ENCODE data around the gene WDR72. TPM values are rescaled to one million over a fixed set of nuclear protein-coding genes. Genes with fewer than 3 reads are reported as not detected.

WDR72 gene
- total RNA-seq, 2 experiments from 2014 or later = not detected

DNA sequence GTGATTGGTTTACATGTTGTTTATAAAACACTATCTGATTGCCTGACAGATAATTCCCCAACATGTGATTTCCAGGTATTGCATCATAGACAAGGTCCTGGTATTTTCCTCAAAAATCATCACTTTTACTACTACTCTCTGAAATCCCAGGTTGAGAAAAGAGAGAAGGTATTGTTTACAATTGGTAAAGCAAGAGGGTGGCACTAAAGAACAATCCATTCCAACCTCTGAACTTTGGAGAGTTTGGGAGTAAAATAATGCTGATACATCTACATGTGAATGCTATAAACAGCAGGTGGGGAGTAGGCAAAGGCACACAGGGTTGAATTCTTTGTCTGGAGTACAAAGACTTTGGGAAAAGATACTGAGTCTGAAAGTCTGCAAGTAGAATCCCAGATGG lies 134.2 kb downstream of the WDR72 start:
- no peaks in the 10 kb centered on the region for H3K36me3 Mint-ChIP-seq
- intact Hi-C loops (cut with micrococcal nuclease) = no loop called here
- CTCF ChIA-PET = no interaction called here
- H3K4me1 Mint-ChIP-seq (ENCODE audit: low read depth) = no peaks in the 10 kb centered on the region
- no peak overlapping the region for H3K27ac Mint-ChIP-seq
- H3K9me3 Mint-ChIP-seq = peaks cover 6% of the 10 kb centered on the region
- no peak overlapping the region for H3K4me3 Mint-ChIP-seq
- no peak for DNase-seq
- no peaks in the 10 kb centered on the region for H3K27me3 Mint-ChIP-seq
- POLR2A ChIA-PET = no interaction called here

GRCh38 chr15:53618461-53618860 lies 141.0 kb downstream of the WDR72 start:
- intact Hi-C loops (cut with micrococcal nuclease) = no loop called here
- H3K4me3 Mint-ChIP-seq = no peak overlapping the region
- CTCF ChIA-PET = no interaction called here
- no peaks in the 10 kb centered on the region for H3K27me3 Mint-ChIP-seq
- H3K4me1 Mint-ChIP-seq (ENCODE audit: low read depth) = no peaks in the 10 kb centered on the region
- H3K9me3 Mint-ChIP-seq = peaks cover 2% of the 10 kb centered on the region
- POLR2A ChIA-PET = no interaction called here
- H3K36me3 Mint-ChIP-seq = no peaks in the 10 kb centered on the region
- no peak overlapping the region for H3K27ac Mint-ChIP-seq
- no peak for DNase-seq

DNA sequence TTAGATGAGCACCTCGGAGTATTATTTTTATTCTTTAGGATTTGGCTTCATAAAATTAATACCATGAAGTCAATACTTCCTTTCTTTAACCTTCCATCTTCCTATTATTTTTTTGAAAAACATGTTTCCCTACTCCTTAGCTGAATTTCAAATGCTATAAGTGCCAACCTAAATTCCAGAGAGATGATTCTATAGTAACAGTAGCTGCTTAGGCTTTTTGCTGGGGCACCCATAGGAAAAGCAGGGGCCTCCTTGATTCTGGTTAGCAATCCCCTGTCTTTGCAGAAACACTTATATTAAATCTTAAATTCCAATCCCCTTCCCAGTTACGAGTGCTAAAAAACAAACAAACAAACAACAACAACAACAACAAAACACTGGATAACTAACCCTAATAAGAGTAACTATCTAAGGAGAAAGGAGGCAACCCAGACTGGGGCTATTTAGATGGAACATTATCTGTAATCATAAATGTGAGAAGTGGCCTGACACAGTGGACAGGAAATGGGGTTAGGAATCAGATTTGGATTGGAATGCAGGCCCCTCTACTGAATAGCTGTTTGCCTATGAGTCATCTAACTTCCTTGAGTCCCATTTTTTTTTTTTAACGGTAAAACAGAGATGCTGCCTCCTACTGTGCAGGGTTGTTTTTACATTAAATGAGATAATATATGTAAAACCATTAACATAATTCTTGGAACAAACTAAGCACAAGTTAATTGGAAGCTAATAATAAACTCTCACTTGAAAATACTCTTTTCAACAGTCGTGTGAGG lies 148.1 kb downstream of the WDR72 start:
- POLR2A ChIA-PET = no interaction called here
- H3K4me3 Mint-ChIP-seq = no peak overlapping the region
- no peak for DNase-seq
- no peaks in the 10 kb centered on the region for H3K4me1 Mint-ChIP-seq (ENCODE audit: low read depth)
- H3K9me3 Mint-ChIP-seq = no peaks in the 10 kb centered on the region
- H3K36me3 Mint-ChIP-seq = no peaks in the 10 kb centered on the region
- CTCF ChIA-PET = no interaction called here
- intact Hi-C loops (cut with micrococcal nuclease) = no loop called here
- H3K27me3 Mint-ChIP-seq = no peaks in the 10 kb centered on the region
- no peak overlapping the region for H3K27ac Mint-ChIP-seq

GRCh38 chr15:53591041-53591440 lies 168.4 kb downstream of the WDR72 start:
- Mint-ChIP-seq H3K4me3 (no peak overlapping the region), H3K4me1 (ENCODE audit: low read depth) (no peaks in the 10 kb centered on the region), H3K36me3 (no peaks in the 10 kb centered on the region), H3K27me3 (no peaks in the 10 kb centered on the region), H3K27ac (no peak overlapping the region), H3K9me3 (no peaks in the 10 kb centered on the region)
- ChIA-PET POLR2A (no interaction called here), CTCF (no interaction called here)
- no peak for DNase-seq
- intact Hi-C loops (cut with micrococcal nuclease) = no loop called here

DNA sequence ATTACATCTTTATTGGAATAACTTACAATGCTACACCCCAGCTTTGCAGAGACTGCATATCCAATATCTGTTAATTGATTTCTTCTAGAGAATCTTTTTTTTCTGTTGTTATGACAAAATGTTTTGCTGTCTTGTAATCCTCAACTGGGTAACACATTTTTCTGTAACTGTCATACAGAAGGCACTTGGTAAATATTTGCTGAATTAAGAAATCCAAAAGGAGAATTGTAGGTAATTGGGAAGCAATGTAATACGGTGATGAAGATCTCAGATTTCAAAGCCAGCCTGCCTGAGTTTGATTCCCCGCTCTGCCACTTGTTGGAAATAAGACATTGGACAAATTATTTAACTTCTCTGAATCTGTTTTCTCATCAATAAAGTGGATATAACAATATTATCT lies 169.1 kb downstream of the WDR72 start:
- intact Hi-C loops (cut with micrococcal nuclease) = no loop called here
- POLR2A ChIA-PET = no interaction called here
- Mint-ChIP-seq H3K4me3 (no peak overlapping the region), H3K36me3 (no peaks in the 10 kb centered on the region), H3K27me3 (no peaks in the 10 kb centered on the region), H3K4me1 (ENCODE audit: low read depth) (no peaks in the 10 kb centered on the region), H3K27ac (no peak overlapping the region), H3K9me3 (no peaks in the 10 kb centered on the region)
- no peak for DNase-seq
- CTCF ChIA-PET = no interaction called here

DNA sequence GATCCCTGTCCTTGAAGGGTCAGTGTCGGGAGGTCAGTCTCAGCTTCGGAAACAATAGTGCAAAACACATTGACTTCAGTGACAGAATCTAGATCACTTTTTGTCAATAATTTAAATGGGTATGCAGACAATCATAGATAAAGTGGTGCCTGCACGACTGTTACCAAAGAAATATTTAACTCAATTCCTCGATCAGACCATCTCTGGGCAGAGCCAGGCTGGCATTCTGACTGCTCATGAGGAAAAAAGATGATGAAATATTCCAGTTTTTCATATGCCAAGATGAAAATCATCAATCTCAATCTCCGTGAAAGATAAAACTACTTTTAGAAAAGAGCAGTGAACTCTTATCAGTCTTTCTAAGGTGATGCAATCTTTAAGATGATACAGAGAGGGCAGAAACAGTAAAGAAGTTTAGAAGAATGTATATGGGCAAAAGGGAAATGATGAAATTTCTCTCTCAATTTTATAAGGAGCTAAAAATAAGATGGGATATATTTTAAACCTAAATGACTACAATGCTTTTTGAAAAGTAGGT lies 169.9 kb downstream of the WDR72 start:
- no peaks in the 10 kb centered on the region for H3K9me3 Mint-ChIP-seq
- H3K27me3 Mint-ChIP-seq = no peaks in the 10 kb centered on the region
- no peak overlapping the region for H3K4me3 Mint-ChIP-seq
- no peak overlapping the region for H3K27ac Mint-ChIP-seq
- ChIA-PET CTCF (no interaction called here), POLR2A (no interaction called here)
- intact Hi-C loops (cut with micrococcal nuclease) = loop anchor here (10.0 kb wide), 1 partner anchor 805 kb away; no protein-coding TSS in a partner anchor
- no peak for DNase-seq
- no peaks in the 10 kb centered on the region for H3K36me3 Mint-ChIP-seq
- H3K4me1 Mint-ChIP-seq (ENCODE audit: low read depth) = no peaks in the 10 kb centered on the region

DNA sequence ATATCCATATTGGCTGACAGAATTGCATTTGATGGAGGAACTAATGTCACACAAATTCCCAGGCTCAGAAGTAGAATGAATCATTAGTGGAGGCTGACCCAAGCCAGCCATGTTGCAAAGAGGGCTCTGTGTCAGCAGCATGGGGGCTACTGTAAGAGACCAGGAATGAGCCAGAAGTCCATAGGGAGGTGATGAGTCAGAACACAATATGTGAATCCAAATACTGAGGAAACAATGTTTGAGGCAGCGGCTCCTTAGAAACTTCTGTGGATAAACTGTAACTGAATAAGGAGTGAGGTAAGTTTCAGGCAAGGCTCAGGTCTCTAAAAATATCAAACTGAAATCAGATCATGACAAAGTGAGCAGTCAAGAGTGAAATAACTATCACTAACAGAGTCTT lies 170.7 kb downstream of the WDR72 start:
- Mint-ChIP-seq H3K27me3 (no peaks in the 10 kb centered on the region), H3K4me1 (ENCODE audit: low read depth) (no peaks in the 10 kb centered on the region), H3K4me3 (no peak overlapping the region), H3K27ac (no peak overlapping the region), H3K9me3 (no peaks in the 10 kb centered on the region), H3K36me3 (no peaks in the 10 kb centered on the region)
- ChIA-PET POLR2A (no interaction called here), CTCF (no interaction called here)
- intact Hi-C loops (cut with micrococcal nuclease) = loop anchor here (10.0 kb wide), 1 partner anchor 804 kb away; no protein-coding TSS in a partner anchor
- DNase-seq = no peak

DNA sequence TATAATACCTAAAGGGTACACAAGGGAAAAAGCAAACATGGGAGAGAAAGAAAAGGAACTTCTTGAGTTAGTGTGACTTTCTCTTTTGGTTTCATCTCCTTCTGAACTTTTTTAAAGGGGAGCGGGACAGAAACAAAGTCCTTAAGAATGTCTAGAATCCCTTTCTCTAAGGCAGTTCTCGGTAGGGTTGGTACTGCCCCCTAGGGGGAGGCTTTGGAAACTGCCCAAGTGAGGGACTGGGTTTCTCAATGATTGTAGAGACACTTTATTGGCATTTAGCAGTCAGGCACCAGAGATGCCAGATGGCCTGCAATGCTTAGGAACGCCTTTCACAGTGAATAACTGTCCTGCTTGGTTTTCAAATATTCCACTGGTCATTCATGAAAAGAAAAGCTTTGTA lies 172.7 kb downstream of the WDR72 start:
- intact Hi-C loops (cut with micrococcal nuclease) = loop anchor here (10.0 kb wide), 1 partner anchor 802 kb away; no protein-coding TSS in a partner anchor

GRCh38 chr15:53581513-53581912 lies 177.9 kb downstream of the WDR72 start:
- CTCF ChIA-PET = no interaction called here
- Mint-ChIP-seq H3K4me1 (ENCODE audit: low read depth) (no peaks in the 10 kb centered on the region), H3K9me3 (no peaks in the 10 kb centered on the region), H3K27me3 (no peaks in the 10 kb centered on the region), H3K27ac (no peak overlapping the region), H3K4me3 (no peak overlapping the region), H3K36me3 (no peaks in the 10 kb centered on the region)
- no peak for DNase-seq
- intact Hi-C loops (cut with micrococcal nuclease) = loop anchor here (10.0 kb wide), 1 partner anchor 797 kb away; no protein-coding TSS in a partner anchor
- POLR2A ChIA-PET = no interaction called here

More for the DNA sequence above, 172.7 kb downstream of the WDR72 start:
- no peaks in the 10 kb centered on the region for H3K4me1 Mint-ChIP-seq (ENCODE audit: low read depth)
- no peak overlapping the region for H3K4me3 Mint-ChIP-seq
- H3K27me3 Mint-ChIP-seq = no peaks in the 10 kb centered on the region
- H3K27ac Mint-ChIP-seq = no peak overlapping the region
- H3K9me3 Mint-ChIP-seq = no peaks in the 10 kb centered on the region
- H3K36me3 Mint-ChIP-seq = no peaks in the 10 kb centered on the region
- DNase-seq = peak; percentile 20
- ChIA-PET CTCF (no interaction called here), POLR2A (no interaction called here)

DNA sequence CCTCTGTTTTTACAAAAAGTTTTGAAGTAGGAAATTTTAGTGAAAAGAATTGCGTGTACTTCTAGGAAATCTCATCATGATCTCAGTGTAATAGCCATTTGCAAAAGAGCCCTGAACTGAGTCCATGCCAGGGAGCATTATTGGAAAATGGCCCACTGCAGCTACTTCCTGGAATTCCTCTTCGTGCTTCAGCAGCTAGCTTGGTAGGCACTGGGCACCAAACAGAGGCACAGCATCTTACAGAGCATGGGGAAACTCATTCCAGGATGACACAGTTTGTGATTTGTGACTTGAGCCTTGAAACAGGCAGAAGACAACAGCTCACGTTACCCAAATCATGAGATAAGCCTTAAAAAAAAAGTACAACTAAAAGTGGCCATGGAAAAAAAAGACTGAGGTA lies 179.1 kb downstream of the WDR72 start:
- Mint-ChIP-seq H3K27ac (no peak overlapping the region), H3K4me1 (ENCODE audit: low read depth) (no peaks in the 10 kb centered on the region), H3K9me3 (no peaks in the 10 kb centered on the region), H3K4me3 (no peak overlapping the region), H3K36me3 (no peaks in the 10 kb centered on the region), H3K27me3 (no peaks in the 10 kb centered on the region)
- ChIA-PET CTCF (no interaction called here), POLR2A (no interaction called here)
- DNase-seq = no peak
- intact Hi-C loops (cut with micrococcal nuclease) = loop anchor here (10.0 kb wide), 1 partner anchor 796 kb away; no protein-coding TSS in a partner anchor

- Mint-ChIP-seq H3K9me3 (no peaks in the 10 kb centered on the region), H3K27ac (no peak overlapping the region), H3K4me1 (ENCODE audit: low read depth) (no peaks in the 10 kb centered on the region), H3K27me3 (no peaks in the 10 kb centered on the region), H3K4me3 (no peak overlapping the region), H3K36me3 (no peaks in the 10 kb centered on the region)
- POLR2A ChIA-PET = no interaction called here
- intact Hi-C loops (cut with micrococcal nuclease) = no loop called here
- no peak for DNase-seq
- CTCF ChIA-PET = no interaction called here
Measured at GRCh38 chr15:53576841-53577240, 182.6 kb downstream of the WDR72 start.

DNA sequence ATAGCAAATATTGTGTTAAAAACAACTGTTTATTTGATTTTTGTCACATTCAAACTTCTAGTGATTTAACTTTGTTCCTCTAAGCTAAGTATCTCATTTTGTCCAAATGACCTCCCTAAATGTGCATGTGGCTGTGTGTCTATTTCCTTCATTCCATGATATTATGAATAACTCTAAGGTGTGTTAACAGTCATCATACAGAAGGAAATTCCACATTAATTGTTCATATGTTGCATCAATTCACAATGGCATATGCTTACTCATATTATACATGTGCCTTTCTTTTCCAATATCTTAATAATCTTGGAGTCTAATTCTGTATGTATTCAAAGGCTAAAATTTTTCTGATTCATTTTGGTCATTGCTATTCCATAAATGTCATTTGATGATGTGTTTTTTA lies 186.4 kb downstream of the WDR72 start:
- CTCF ChIA-PET = no interaction called here
- peaks cover 4% of the 10 kb centered on the region for H3K9me3 Mint-ChIP-seq
- no peaks in the 10 kb centered on the region for H3K27me3 Mint-ChIP-seq
- intact Hi-C loops (cut with micrococcal nuclease) = no loop called here
- no peak overlapping the region for H3K27ac Mint-ChIP-seq
- POLR2A ChIA-PET = no interaction called here
- no peaks in the 10 kb centered on the region for H3K36me3 Mint-ChIP-seq
- no peak overlapping the region for H3K4me3 Mint-ChIP-seq
- H3K4me1 Mint-ChIP-seq (ENCODE audit: low read depth) = no peaks in the 10 kb centered on the region
- no peak for DNase-seq

DNA sequence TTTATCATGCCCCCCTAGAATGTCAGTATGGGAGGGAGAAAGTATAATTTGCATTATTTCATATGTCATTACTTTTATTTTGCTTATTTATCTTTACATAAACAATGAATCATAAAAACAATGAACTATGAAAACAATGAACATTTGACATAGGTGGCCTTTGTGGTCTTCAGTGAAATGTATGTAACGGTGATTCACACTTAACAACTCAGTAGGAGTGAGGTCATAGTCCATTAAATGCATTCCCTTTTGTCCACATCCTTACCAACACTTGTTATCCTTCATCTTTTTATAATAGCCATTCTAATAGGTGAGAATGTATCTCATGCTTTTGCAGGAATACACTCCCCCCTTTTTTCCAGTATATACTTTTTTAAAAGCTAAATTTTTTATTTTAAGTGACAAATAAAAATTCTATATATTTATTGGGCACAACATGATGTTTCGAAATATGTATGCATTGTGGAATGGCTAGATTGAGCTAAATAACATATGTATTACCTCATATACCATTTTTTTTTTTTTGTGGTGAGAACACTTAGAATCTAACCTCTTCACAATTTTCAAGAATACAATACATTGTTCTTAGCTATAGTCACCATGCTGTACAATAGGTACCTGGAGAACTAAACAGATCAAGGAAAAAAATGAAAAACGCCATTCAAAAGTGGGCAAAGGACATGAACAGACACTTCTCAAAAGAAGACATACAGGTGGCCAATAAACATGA lies 189.5 kb downstream of the WDR72 start:
- Mint-ChIP-seq H3K9me3 (peaks cover 4% of the 10 kb centered on the region), H3K4me3 (no peak overlapping the region), H3K36me3 (no peaks in the 10 kb centered on the region), H3K4me1 (ENCODE audit: low read depth) (no peaks in the 10 kb centered on the region), H3K27ac (no peak overlapping the region), H3K27me3 (peaks cover 3% of the 10 kb centered on the region)
- CTCF ChIA-PET = no interaction called here
- POLR2A ChIA-PET = no interaction called here
- DNase-seq = no peak
- intact Hi-C loops (cut with micrococcal nuclease) = no loop called here

Measured in activated CD4-positive, alpha-beta memory T cell treated with anti-CD3 and anti-CD28 coated beads for 36 hours (primary cell).